Measurements from ENCODE around the gene FOSL1. TPM values are rescaled to one million over a fixed set of nuclear protein-coding genes. Genes with fewer than 3 reads are reported as not detected.

The FOSL1 gene
- total RNA-seq, 1 experiment from 2014 or later, result 20.5 TPM

- TF ChIP-seq, protein P1, sequence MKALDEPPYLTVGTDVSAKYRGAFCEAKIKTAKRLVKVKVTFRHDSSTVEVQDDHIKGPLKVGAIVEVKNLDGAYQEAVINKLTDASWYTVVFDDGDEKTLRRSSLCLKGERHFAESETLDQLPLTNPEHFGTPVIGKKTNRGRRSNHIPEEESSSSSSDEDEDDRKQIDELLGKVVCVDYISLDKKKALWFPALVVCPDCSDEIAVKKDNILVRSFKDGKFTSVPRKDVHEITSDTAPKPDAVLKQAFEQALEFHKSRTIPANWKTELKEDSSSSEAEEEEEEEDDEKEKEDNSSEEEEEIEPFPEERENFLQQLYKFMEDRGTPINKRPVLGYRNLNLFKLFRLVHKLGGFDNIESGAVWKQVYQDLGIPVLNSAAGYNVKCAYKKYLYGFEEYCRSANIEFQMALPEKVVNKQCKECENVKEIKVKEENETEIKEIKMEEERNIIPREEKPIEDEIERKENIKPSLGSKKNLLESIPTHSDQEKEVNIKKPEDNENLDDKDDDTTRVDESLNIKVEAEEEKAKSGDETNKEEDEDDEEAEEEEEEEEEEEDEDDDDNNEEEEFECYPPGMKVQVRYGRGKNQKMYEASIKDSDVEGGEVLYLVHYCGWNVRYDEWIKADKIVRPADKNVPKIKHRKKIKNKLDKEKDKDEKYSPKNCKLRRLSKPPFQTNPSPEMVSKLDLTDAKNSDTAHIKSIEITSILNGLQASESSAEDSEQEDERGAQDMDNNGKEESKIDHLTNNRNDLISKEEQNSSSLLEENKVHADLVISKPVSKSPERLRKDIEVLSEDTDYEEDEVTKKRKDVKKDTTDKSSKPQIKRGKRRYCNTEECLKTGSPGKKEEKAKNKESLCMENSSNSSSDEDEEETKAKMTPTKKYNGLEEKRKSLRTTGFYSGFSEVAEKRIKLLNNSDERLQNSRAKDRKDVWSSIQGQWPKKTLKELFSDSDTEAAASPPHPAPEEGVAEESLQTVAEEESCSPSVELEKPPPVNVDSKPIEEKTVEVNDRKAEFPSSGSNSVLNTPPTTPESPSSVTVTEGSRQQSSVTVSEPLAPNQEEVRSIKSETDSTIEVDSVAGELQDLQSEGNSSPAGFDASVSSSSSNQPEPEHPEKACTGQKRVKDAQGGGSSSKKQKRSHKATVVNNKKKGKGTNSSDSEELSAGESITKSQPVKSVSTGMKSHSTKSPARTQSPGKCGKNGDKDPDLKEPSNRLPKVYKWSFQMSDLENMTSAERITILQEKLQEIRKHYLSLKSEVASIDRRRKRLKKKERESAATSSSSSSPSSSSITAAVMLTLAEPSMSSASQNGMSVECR (CRISPR knock-in tag; IDR thresholded peaks at IDR 0.05; ENCODE audit: borderline replicate concordance), result no peak
- TF ChIP-seq, protein P2, sequence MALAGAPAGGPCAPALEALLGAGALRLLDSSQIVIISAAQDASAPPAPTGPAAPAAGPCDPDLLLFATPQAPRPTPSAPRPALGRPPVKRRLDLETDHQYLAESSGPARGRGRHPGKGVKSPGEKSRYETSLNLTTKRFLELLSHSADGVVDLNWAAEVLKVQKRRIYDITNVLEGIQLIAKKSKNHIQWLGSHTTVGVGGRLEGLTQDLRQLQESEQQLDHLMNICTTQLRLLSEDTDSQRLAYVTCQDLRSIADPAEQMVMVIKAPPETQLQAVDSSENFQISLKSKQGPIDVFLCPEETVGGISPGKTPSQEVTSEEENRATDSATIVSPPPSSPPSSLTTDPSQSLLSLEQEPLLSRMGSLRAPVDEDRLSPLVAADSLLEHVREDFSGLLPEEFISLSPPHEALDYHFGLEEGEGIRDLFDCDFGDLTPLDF (CRISPR knock-in tag; IDR thresholded peaks at IDR 0.05), result no peak
- TF ChIP-seq ATF2 (CRISPR knock-in tag; IDR thresholded peaks at IDR 0.05; ENCODE audit: borderline replicate concordance, low read depth) (no peak), CBFB (CRISPR knock-in tag; IDR thresholded peaks at IDR 0.05; ENCODE audit: low read depth) (no peak)
Measured at GRCh38 chr11:65934014-65934413, 33.8 kb upstream of the FOSL1 start (continued).

- H3K4me3 Mint-ChIP-seq, result peak overlapping the region; percentile 22; the same call in 1 of the 2 replicates
- ATAC-seq, result peak; percentile 75
Measured at GRCh38 chr11:65932558-65932919, 32.4 kb upstream of the FOSL1 start.

More at GRCh38 chr11:65932558-65932919, 32.4 kb upstream of the FOSL1 start:
- ChIA-PET POLR2A (interaction anchor here (1.0 to 1.2 kb wide), 2 partner anchors 14 to 73 kb away, joined by 4 to 6 read pairs; partner anchors contain the start of gene MUS81), CTCF (interaction anchor here (0.6 to 3.7 kb wide), 18 partner anchors 11 to 153 kb away, joined by 3 to 24 read pairs (median 8); partner anchors contain the start of genes C11orf68, CCDC85B, FIBP and MUS81)
- Mint-ChIP-seq H3K27ac (no peak overlapping the region; the same call in 1 of the 2 replicates), H3K9me3 (no peaks in the 10 kb centered on the region), H3K36me3 (no peaks in the 10 kb centered on the region), H3K4me1 (peaks cover 21% of the 10 kb centered on the region), H3K27me3 (ENCODE audit: low read depth) (no peaks in the 10 kb centered on the region)
- peak; percentile 37 for DNase-seq (ENCODE audit: low spot score)
- TF ChIP-seq ZNF121 (CRISPR knock-in tag; IDR thresholded peaks at IDR 0.05) (0 out of 2 replicates have a peak, but pooled peaks have one; percentile 8), MAX (CRISPR knock-in tag; IDR thresholded peaks at IDR 0.05) (no peak), TP53 (CRISPR knock-in tag; IDR thresholded peaks at IDR 0.05) (no peak), IRF2 (CRISPR knock-in tag; IDR thresholded peaks at IDR 0.05; ENCODE audit: borderline replicate concordance, low read depth) (no peak), E2F5 (CRISPR knock-in tag; IDR thresholded peaks at IDR 0.05) (no peak)
- TF ChIP-seq, protein P2 (CRISPR knock-in tag; IDR thresholded peaks at IDR 0.05), result no peak
- TF ChIP-seq, protein P3, sequence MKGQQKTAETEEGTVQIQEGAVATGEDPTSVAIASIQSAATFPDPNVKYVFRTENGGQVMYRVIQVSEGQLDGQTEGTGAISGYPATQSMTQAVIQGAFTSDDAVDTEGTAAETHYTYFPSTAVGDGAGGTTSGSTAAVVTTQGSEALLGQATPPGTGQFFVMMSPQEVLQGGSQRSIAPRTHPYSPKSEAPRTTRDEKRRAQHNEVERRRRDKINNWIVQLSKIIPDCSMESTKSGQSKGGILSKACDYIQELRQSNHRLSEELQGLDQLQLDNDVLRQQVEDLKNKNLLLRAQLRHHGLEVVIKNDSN (CRISPR knock-in tag; IDR thresholded peaks at IDR 0.05), result peak; percentile 89
- TF ChIP-seq, protein P4, sequence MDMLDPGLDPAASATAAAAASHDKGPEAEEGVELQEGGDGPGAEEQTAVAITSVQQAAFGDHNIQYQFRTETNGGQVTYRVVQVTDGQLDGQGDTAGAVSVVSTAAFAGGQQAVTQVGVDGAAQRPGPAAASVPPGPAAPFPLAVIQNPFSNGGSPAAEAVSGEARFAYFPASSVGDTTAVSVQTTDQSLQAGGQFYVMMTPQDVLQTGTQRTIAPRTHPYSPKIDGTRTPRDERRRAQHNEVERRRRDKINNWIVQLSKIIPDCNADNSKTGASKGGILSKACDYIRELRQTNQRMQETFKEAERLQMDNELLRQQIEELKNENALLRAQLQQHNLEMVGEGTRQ (CRISPR knock-in tag; IDR thresholded peaks at IDR 0.05), result peak; percentile 88
